GM18499 (cell line): ENCODE measurements around the gene VN1R5.
"Not testable (repeated sequence)": the region's sequence is repeated elsewhere in the genome, so short reads cannot be mapped to it uniquely, and the experiment has no call there.

ENCODE experiments used
- ATAC-seq: cut with Tn5 transposase; IDR thresholded peaks from one replicate; pipeline ENCODE4 v1.9.1; 2021; ENCODE audit warnings: moderate number of reproducible peaks; ENCODE audit not compliant: insufficient read depth, unreplicated experiment

The VN1R5 gene

GRCh38 chr1:247270003-247270402, 14.1 kb downstream of the VN1R5 start:
- no peak for ATAC-seq

GRCh38 chr1:247273013-247273412, 17.1 kb downstream of the VN1R5 start:
- ATAC-seq = no peak

- no peak for ATAC-seq
Observed at GRCh38 chr1:247274605-247275256, 18.9 kb downstream of the VN1R5 start.

GRCh38 chr1:247277191-247277590, 21.3 kb downstream of the VN1R5 start:
- ATAC-seq = no peak

- no peak for ATAC-seq
Observed at GRCh38 chr1:247281001-247281574, 25.2 kb downstream of the VN1R5 start.

- no peak for ATAC-seq
Observed at GRCh38 chr1:247286134-247286670, 30.3 kb downstream of the VN1R5 start.

- no peak for ATAC-seq
Observed at GRCh38 chr1:247287460-247287859, 31.6 kb downstream of the VN1R5 start.

- no peak for ATAC-seq
Observed at GRCh38 chr1:247288341-247288740, 32.5 kb downstream of the VN1R5 start.

GRCh38 chr1:247289274-247289892, 33.5 kb downstream of the VN1R5 start:
- ATAC-seq = not testable (repeated sequence)

- no peak for ATAC-seq
Observed at GRCh38 chr1:247290576-247290975, 34.7 kb downstream of the VN1R5 start.

- ATAC-seq = no peak
Observed at GRCh38 chr1:247291161-247291560, 35.3 kb downstream of the VN1R5 start.

- ATAC-seq = no peak
Observed at GRCh38 chr1:247291833-247292561, 36.1 kb downstream of the VN1R5 start.

- no peak for ATAC-seq
Observed at GRCh38 chr1:247293047-247293446, 37.2 kb downstream of the VN1R5 start.

- no peak for ATAC-seq
Observed at GRCh38 chr1:247294282-247294681, 38.4 kb downstream of the VN1R5 start.

GRCh38 chr1:247295274-247295684, 39.4 kb downstream of the VN1R5 start:
- ATAC-seq = no peak

GRCh38 chr1:247295746-247296145, 39.9 kb downstream of the VN1R5 start:
- ATAC-seq = no peak

GRCh38 chr1:247296599-247297180, 40.8 kb downstream of the VN1R5 start:
- ATAC-seq = no peak

GRCh38 chr1:247297263-247298123, 41.6 kb downstream of the VN1R5 start:
- no peak for ATAC-seq

- ATAC-seq = no peak
Observed at GRCh38 chr1:247298124-247298481, 42.2 kb downstream of the VN1R5 start.

GRCh38 chr1:247298701-247299100, 42.8 kb downstream of the VN1R5 start:
- ATAC-seq = no peak
